Nephron (organoid): ENCODE measurements around the gene EXOC2.

ENCODE experiments used
- H3K27ac Mint-ChIP-seq, 3 experiments: 2 replicates each; pipeline ENCODE4 v1.8.0; 2020; ENCODE audit warnings: mixed read lengths in 3 of 3, mild to moderate bottlenecking in 2 of 3, moderate library complexity in 1 of 3
- H3K27me3 Mint-ChIP-seq: 2 replicates; pipeline ENCODE4 v1.8.0; 2021; ENCODE audit warnings: low read depth, mild to moderate bottlenecking, moderate library complexity, mixed read lengths
- H3K36me3 Mint-ChIP-seq: 2 replicates; pipeline ENCODE4 v1.8.0; 2020; ENCODE audit warnings: low read depth, mixed read lengths
- H3K4me1 Mint-ChIP-seq: 2 replicates; pipeline ENCODE4 v1.8.0; 2020; ENCODE audit warnings: mixed read lengths
- H3K4me3 Mint-ChIP-seq, 3 experiments: 2 replicates each; pipeline ENCODE4 v1.8.0; 2020; ENCODE audit warnings: mild to moderate bottlenecking in 3 of 3, mixed read lengths in 3 of 3, moderate library complexity in 2 of 3
- H3K9me3 Mint-ChIP-seq: 2 replicates; pipeline ENCODE4 v1.8.0; 2020; ENCODE audit warnings: mixed read lengths
- TF ChIP-seq, protein P1 (sequence below), 3 experiments: fragments of 200-600 bp; sonication (generic); IDR thresholded peaks; one replicate each; pipeline ENCODE4 v1.5.0; 2021; ENCODE audit warnings: antibody characterized with exemption in 3 of 3; ENCODE audit not compliant: unreplicated experiment in 3 of 3

Gene EXOC2

DNA sequence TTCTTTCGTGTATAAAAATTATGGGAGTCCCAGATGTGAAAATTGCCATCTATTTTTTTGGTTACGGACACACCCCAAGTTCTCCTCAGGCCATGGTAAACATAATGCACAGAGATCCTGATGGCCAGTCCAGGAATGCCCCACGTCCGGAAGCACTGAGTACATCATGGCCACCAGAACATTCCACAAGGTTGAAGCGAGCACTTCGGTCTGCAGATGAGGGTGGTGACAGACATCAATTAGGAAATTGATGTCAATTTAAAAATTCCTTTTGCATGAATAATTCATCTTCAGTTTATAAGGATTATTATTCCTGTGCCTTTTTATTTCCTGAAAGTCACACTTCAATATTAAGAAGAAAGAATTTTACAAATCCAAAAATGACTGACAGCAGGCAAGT, 13.2 kb upstream of the EXOC2 start:
- TF ChIP-seq, protein P1, sequence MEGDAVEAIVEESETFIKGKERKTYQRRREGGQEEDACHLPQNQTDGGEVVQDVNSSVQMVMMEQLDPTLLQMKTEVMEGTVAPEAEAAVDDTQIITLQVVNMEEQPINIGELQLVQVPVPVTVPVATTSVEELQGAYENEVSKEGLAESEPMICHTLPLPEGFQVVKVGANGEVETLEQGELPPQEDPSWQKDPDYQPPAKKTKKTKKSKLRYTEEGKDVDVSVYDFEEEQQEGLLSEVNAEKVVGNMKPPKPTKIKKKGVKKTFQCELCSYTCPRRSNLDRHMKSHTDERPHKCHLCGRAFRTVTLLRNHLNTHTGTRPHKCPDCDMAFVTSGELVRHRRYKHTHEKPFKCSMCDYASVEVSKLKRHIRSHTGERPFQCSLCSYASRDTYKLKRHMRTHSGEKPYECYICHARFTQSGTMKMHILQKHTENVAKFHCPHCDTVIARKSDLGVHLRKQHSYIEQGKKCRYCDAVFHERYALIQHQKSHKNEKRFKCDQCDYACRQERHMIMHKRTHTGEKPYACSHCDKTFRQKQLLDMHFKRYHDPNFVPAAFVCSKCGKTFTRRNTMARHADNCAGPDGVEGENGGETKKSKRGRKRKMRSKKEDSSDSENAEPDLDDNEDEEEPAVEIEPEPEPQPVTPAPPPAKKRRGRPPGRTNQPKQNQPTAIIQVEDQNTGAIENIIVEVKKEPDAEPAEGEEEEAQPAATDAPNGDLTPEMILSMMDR (IDR thresholded peaks at IDR 0.05; ENCODE audit: unreplicated experiment in 3 of 3), result no peak
- peaks cover 77% of the 10 kb centered on the region for H3K27me3 Mint-ChIP-seq
- no peak overlapping the region for H3K4me3 Mint-ChIP-seq

DNA sequence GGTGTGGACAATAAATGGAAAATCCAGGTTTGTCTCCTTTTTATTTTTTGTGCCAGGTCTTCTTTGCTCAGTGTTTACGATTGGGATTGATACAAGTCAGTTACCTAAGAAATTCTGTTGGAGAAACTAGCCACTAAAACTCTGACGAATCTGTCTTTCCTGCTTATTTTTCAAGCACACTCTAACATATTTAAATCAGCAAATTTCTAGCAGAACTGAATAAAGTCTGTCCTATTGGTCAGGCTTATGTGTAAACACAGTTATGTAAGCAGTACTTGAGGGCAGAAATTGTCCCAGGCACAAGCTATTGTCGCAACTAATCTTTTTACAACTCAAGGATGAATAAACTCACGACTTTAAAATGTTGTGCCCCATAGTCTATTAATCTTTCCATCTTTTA, 12.1 kb upstream of the EXOC2 start:
- TF ChIP-seq, protein P1 (IDR thresholded peaks at IDR 0.05; ENCODE audit: unreplicated experiment in 3 of 3), result no peak
- H3K4me1 Mint-ChIP-seq, result no peaks in the 10 kb centered on the region
- no peaks in the 10 kb centered on the region for H3K9me3 Mint-ChIP-seq
- H3K27me3 Mint-ChIP-seq, result peaks cover 74% of the 10 kb centered on the region
- no peak overlapping the region for H3K27ac Mint-ChIP-seq
- no peaks in the 10 kb centered on the region for H3K36me3 Mint-ChIP-seq
- no peak overlapping the region for H3K4me3 Mint-ChIP-seq

More for the DNA sequence above, 13.2 kb upstream of the EXOC2 start:
- H3K27ac Mint-ChIP-seq, result no peak overlapping the region
- H3K36me3 Mint-ChIP-seq, result no peaks in the 10 kb centered on the region
- peaks cover 8% of the 10 kb centered on the region for H3K4me1 Mint-ChIP-seq
- H3K9me3 Mint-ChIP-seq, result no peaks in the 10 kb centered on the region

DNA sequence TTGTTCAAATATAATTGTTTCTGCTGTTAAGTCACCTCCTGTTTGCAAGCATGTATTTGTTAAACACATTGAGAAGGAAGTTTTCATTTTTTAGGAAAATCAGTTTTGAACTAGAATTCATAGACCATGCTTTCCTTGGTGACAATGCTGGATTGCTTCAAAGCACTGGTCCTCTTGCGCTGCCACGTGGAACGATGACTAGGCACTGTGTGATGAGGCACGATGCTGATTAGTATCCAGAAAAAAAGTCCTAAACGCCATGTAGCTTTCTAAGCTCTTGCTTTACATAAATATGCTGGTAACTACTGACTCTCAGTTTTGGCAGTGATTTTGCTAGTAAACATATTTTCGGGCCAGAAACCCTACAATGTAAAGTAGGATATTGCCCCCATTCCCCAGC, 11.1 kb upstream of the EXOC2 start:
- no peak overlapping the region for H3K27ac Mint-ChIP-seq
- TF ChIP-seq, protein P1 (IDR thresholded peaks at IDR 0.05; ENCODE audit: unreplicated experiment in 3 of 3), result no peak
- peaks cover 75% of the 10 kb centered on the region for H3K27me3 Mint-ChIP-seq
- no peak overlapping the region for H3K4me3 Mint-ChIP-seq
- no peaks in the 10 kb centered on the region for H3K4me1 Mint-ChIP-seq
- H3K9me3 Mint-ChIP-seq, result no peaks in the 10 kb centered on the region
- no peaks in the 10 kb centered on the region for H3K36me3 Mint-ChIP-seq

DNA sequence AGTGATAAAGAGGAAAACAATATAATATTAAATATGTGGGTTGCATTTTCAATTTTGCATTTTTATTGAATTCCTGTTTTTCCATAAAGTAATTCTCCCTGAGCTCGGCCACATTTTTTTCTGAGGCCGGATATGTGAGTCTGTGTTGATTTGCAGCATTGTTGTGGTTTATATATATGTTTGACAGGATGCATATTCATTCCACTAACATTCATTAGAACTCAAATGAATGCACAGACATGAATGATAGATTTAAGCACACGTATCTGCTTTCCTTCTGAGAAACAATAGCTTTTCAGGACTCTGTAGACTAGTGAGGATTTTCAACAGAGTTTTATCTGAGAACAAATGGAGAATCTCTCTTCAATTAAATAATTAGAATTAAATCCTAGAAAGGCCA, 10.6 kb upstream of the EXOC2 start:
- TF ChIP-seq, protein P1 (IDR thresholded peaks at IDR 0.05; ENCODE audit: unreplicated experiment in 3 of 3), result no peak
- Mint-ChIP-seq H3K4me3 (no peak overlapping the region), H3K27ac (no peak overlapping the region), H3K9me3 (no peaks in the 10 kb centered on the region), H3K27me3 (peaks cover 72% of the 10 kb centered on the region), H3K4me1 (no peaks in the 10 kb centered on the region), H3K36me3 (no peaks in the 10 kb centered on the region)

DNA sequence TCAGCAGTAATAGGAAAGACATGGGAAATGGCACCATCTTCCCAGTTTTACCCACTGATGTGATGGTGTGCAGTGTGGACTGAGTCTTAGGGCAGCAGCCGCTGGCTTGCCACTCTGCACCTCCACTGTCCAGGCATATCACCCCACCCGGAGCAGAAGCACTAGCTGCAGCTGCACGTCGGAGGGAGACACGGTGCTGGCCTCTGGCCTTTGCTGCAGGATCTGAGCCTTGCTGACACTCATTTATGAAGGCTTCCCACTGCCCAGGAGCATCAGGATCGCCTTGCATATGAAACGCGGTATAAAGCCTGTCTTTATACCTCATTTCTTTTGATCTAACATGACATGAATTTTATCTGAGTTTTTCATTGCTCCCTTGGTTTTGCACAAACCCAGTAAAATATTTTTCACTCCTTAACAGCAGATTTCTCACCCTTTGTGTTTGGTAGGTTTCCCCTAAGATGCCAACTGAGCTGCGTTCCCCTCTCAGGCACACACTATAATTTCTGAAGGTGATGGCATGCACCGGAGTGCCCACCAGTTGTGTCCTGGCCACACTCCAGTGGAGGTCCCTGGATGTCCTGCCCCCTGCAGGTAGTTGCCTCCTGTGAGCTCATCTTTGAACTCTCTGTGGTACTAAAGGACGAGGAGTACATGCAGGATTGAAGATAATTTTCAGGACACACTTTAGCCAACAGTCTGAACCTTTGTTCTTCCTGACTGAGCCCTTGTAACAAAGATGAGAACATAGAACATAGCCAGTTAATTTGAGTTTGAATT, 9.0 kb upstream of the EXOC2 start:
- Mint-ChIP-seq H3K27me3 (peaks cover 67% of the 10 kb centered on the region), H3K27ac (no peak overlapping the region), H3K4me3 (no peak overlapping the region), H3K4me1 (no peaks in the 10 kb centered on the region), H3K9me3 (no peaks in the 10 kb centered on the region), H3K36me3 (no peaks in the 10 kb centered on the region)
- TF ChIP-seq, protein P1 (IDR thresholded peaks at IDR 0.05; ENCODE audit: unreplicated experiment in 3 of 3), result no peak

DNA sequence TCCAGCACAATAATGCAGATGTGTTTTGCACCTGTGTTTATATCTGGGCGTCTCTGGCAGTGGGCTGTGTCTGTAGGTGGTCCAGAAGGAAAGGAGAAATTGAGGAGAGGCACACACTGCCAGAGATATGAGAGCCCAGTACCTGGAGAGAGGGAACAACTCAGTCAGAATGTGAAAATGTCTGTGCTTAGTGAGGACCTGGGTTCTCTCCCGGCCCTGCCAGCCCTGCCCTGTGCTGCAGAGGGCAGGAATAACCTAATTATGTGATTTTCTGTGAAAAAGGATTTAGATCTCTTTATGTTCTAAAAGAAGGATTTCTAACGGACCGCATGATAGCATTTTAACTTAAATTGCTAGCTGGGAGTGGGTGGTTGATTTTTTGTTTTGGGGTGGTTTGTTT, 8.3 kb upstream of the EXOC2 start:
- H3K36me3 Mint-ChIP-seq, result no peaks in the 10 kb centered on the region
- TF ChIP-seq, protein P1 (IDR thresholded peaks at IDR 0.05; ENCODE audit: unreplicated experiment in 3 of 3), result no peak
- peaks cover 62% of the 10 kb centered on the region for H3K27me3 Mint-ChIP-seq
- H3K4me1 Mint-ChIP-seq, result no peaks in the 10 kb centered on the region
- H3K4me3 Mint-ChIP-seq, result no peak overlapping the region
- no peaks in the 10 kb centered on the region for H3K9me3 Mint-ChIP-seq
- no peak overlapping the region for H3K27ac Mint-ChIP-seq
